ENCODE results near the gene TTC4. TPM values are rescaled to one million over a fixed set of nuclear protein-coding genes. Genes with fewer than 3 reads are reported as not detected.

The TTC4 gene
- polyA plus RNA-seq, 1 experiment: 22.7 TPM

- H3K27me3 ChIP-seq (ENCODE audit: control insufficient read depth, insufficient read depth, low read length): peaks cover 32% of the 10 kb centered on the region
- ChIA-PET POLR2A (no interaction called here), CTCF (no interaction called here)
- peaks cover 8% of the 10 kb centered on the region for H3K9me3 ChIP-seq (ENCODE audit: control insufficient read depth, insufficient read depth, low read length)
- DNase-seq (ENCODE audit: low read depth, low spot score): no peak
- TF ChIP-seq, protein P1, sequence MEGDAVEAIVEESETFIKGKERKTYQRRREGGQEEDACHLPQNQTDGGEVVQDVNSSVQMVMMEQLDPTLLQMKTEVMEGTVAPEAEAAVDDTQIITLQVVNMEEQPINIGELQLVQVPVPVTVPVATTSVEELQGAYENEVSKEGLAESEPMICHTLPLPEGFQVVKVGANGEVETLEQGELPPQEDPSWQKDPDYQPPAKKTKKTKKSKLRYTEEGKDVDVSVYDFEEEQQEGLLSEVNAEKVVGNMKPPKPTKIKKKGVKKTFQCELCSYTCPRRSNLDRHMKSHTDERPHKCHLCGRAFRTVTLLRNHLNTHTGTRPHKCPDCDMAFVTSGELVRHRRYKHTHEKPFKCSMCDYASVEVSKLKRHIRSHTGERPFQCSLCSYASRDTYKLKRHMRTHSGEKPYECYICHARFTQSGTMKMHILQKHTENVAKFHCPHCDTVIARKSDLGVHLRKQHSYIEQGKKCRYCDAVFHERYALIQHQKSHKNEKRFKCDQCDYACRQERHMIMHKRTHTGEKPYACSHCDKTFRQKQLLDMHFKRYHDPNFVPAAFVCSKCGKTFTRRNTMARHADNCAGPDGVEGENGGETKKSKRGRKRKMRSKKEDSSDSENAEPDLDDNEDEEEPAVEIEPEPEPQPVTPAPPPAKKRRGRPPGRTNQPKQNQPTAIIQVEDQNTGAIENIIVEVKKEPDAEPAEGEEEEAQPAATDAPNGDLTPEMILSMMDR (IDR thresholded peaks at IDR 0.05; ENCODE audit: low read depth, low read length): no peak
- no peak overlapping the region for H3K4me3 ChIP-seq (ENCODE audit: low read depth, low read length)
- H3K27ac ChIP-seq (ENCODE audit: low read depth, low read length): no peak overlapping the region
Measured at GRCh38 chr1:54787604-54788003, 71.9 kb downstream of the TTC4 start.

DNA sequence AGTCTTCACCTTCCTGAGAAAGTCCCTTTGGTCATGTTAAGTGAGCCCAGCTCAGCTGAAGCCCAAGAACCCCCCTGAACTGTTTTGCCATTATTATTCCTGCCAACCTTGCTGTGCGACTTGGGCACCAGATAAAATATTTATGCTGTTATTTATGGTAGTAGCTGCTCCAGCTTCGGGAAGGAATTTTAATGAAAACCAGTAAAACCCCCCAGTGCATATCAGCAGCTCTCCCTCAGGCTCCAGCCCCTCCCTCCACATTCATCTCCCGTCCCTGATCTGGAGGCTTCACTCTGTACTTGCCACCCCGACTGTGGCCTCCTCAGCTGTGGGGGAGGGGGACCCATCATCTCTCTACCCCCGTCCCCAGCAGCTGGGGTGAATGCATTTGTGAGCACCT, 72.8 kb downstream of the TTC4 start:
- POLR2A ChIA-PET: no interaction called here
- TF ChIP-seq, protein P1 (IDR thresholded peaks at IDR 0.05; ENCODE audit: low read depth, low read length): no peak
- H3K4me3 ChIP-seq (ENCODE audit: low read depth, low read length): no peak overlapping the region
- CTCF ChIA-PET: no interaction called here
- no peak for DNase-seq (ENCODE audit: low read depth, low spot score)
- H3K27me3 ChIP-seq (ENCODE audit: control insufficient read depth, insufficient read depth, low read length): peaks cover 28% of the 10 kb centered on the region
- no peak overlapping the region for H3K27ac ChIP-seq (ENCODE audit: low read depth, low read length)
- H3K9me3 ChIP-seq (ENCODE audit: control insufficient read depth, insufficient read depth, low read length): peaks cover 8% of the 10 kb centered on the region

GRCh38 chr1:54791880-54792522, 76.3 kb downstream of the TTC4 start:
- H3K9me3 ChIP-seq (ENCODE audit: control insufficient read depth, insufficient read depth, low read length): peaks cover 8% of the 10 kb centered on the region
- H3K27me3 ChIP-seq (ENCODE audit: control insufficient read depth, insufficient read depth, low read length): peaks cover 22% of the 10 kb centered on the region
- ChIA-PET CTCF (interaction anchor here (0.5 to 1.4 kb wide), 7 partner anchors 8 to 740 kb away, joined by 3 to 10 read pairs (median 3); no protein-coding TSS in a partner anchor), POLR2A (no interaction called here)
- no peak overlapping the region for H3K27ac ChIP-seq (ENCODE audit: low read depth, low read length)
- TF ChIP-seq, protein P1 (IDR thresholded peaks at IDR 0.05; ENCODE audit: low read depth, low read length): peak; percentile 61
- no peak for DNase-seq (ENCODE audit: low read depth, low spot score)
- no peak overlapping the region for H3K4me3 ChIP-seq (ENCODE audit: low read depth, low read length)

Other genes with a start within 250 kb of the TTC4 start
- 0.68 and 1.2 TPM in 2 replicates for gene ACOT11, start 167.6 kb upstream of the TTC4 start, polyA plus RNA-seq (2011; rRNA removed)
- gene FAM151A, start 92.3 kb upstream of the TTC4 start, polyA plus RNA-seq (2011; rRNA removed): not detected in 2 replicates
- gene MROH7, start 74.1 kb upstream of the TTC4 start, polyA plus RNA-seq (2011; rRNA removed): 0.05 TPM in 1 of 2 replicates, not detected in the other
- gene PARS2, start 48.7 kb downstream of the TTC4 start, polyA plus RNA-seq (2011; rRNA removed): 4.2 and 4.7 TPM in 2 replicates
- gene TTC22, start 85.5 kb downstream of the TTC4 start, polyA plus RNA-seq (2011; rRNA removed): not detected in 2 replicates
- gene DHCR24, start 171.3 kb downstream of the TTC4 start, polyA plus RNA-seq (2011; rRNA removed): 60.5 and 89.0 TPM in 2 replicates

Measured in AG04450 (cell line).